Adrenal gland (tissue), 12 donors: ENCODE data around the gene EFS. TPM values are rescaled to one million over a fixed set of nuclear protein-coding genes. Genes with fewer than 3 reads are reported as not detected.
"Not testable (repeated sequence)": the region's sequence is repeated elsewhere in the genome, so short reads cannot be mapped to it uniquely, and the experiment has no call there.

ENCODE experiments used
- DNase-seq, 7 donors: peaks; one replicate each; pipeline ENCODE4 v3.0.0-alpha.2; 2019 to 2020
- H3K27ac ChIP-seq, 5 donors: fragments of 200-600 bp; sonication (generic) in 4 of 5; 1 replicate in 3 of 5; 2 replicates in 2 of 5; pipeline versions ENCODE4 v1.5.1 to v1.8.0; 2016 to 2020; ENCODE audit warnings: mild to moderate bottlenecking in 1 of 5
- H3K27me3 ChIP-seq: fragments of 200-600 bp; 2 replicates; pipeline ENCODE4 v1.8.0; 2021
- H3K36me3 ChIP-seq, 2 donors: fragments of 200-600 bp; replicated peaks in 1 of 2; 1 replicate in 1 of 2; 2 replicates in 1 of 2; pipeline versions ENCODE4 v1.5.1 to v1.8.0; 2018 to 2022
- H3K4me1 ChIP-seq, 2 donors: fragments of 200-600 bp; replicated peaks in 1 of 2; 1 replicate in 1 of 2; 2 replicates in 1 of 2; pipeline versions ENCODE4 v1.5.1 to v1.8.0; 2018 to 2021
- H3K4me3 ChIP-seq, 4 donors: fragments of 200-600 bp; sonication (generic) in 3 of 4; one replicate each; pipeline ENCODE4 v1.5.1; 2016 to 2018
- H3K9me3 ChIP-seq, 3 donors: fragments of 200-600 bp; sonication (generic) in 1 of 3; replicated peaks in 1 of 3; 1 replicate in 2 of 3; 2 replicates in 1 of 3; pipeline versions ENCODE4 v1.5.1 to v1.8.0; 2016 to 2021
- CTCF ChIP-seq, 6 experiments: fragments of 450-650 bp in 4 of 6; fragments of 200-600 bp in 2 of 6; sonication (generic) in 1 of 6; IDR thresholded peaks; 1 replicate in 5 of 6; 2 replicates in 1 of 6; pipeline versions ENCODE4 v1.5.1 to v1.8.0; 2016 to 2021; ENCODE audit warnings: antibody characterized with exemption in 6 of 6, mild to moderate bottlenecking in 2 of 6, moderate library complexity in 1 of 6
- POLR2A ChIP-seq, 2 donors: fragments of 450-650 bp; IDR thresholded peaks; one replicate each; pipeline ENCODE4 v1.6.1; 2017; ENCODE audit warnings: antibody characterized with exemption in 2 of 2, mild to moderate bottlenecking in 2 of 2, moderate library complexity in 1 of 2
- WGBS, 4 donors: extraction: QIAGEN DNeasy Blood & Tissue Kit in 2 of 4; methylation state at CpG; one replicate each; pipeline versions ENCODE4 v1.1.5 to v1.1.7; 2013 to 2017; 5-methylcytosine and 5-hydroxymethylcytosine counted together
- intact Hi-C, 2 donors: fragments of 100-400 bp; cut with DNase I; formaldehyde crosslinking; loops; one replicate each; pipeline versions ENCODE4 v1.14.1 to v1.15.0; 2022 to 2023
- polyA plus RNA-seq, 3 donors: library from polyadenylated mRNA; stranded (reverse); fragments of 200-250 nt in 2 of 3; fragments of 350-450 nt in 1 of 3; fragmentation: Illumina TruSeq in 1 of 3; extraction: RNeasy Lipid Tissue Mini Kit (QIAGEN cat#74804) in 1 of 3; gene quantifications; one replicate each; pipeline ENCODE4 v1.2.3, GENCODE V29; 2013 to 2014
- total RNA-seq, 9 donors: library from RNA; depleted of rRNA in 4 of 9; stranded (reverse); fragments of >200 nt in 4 of 9; fragments of 120-200 nt in 1 of 9; fragmentation: NEBNext Ultra II Directional in 1 of 9; extraction: Animal tissue kit (Norgen Biotek cat#: 25700) in 1 of 9; gene quantifications; one replicate each; pipeline versions ENCODE4 v1.1.0 to v1.2.4, GENCODE V29; 2013 to 2023
- donor health status: healthy with polysubstance abuse.
- donor health status: Bipolar disorder and iron deficiency.
- donor health status: DM: yes; HTN: yes; CAD: no.
- donor health status: DM: no; HTN: no; CAD: no.
- donor health status: DM: no; HTN: no; CAD: no.
- donor health status: DM: yes; HTN: yes; CAD: no.

EFS gene
- total and polyA plus RNA-seq, 12 donors = 2.1 to 49.4 (median 4.1) TPM

GRCh38 chr14:23335623-23336022 lies 29.3 kb downstream of the EFS start:
- no peaks in the 10 kb centered on the region for H3K4me1 ChIP-seq
- intact Hi-C loops = loop anchor here in 1 of 2 donors (10.0 kb wide), 1 partner anchor 229 kb away; the partner anchor contains the start of gene AP1G2
- DNase-seq = peak in 1 of 7 donors; percentile 18
- H3K27ac ChIP-seq = no peak overlapping the region
- no peaks in the 10 kb centered on the region for H3K9me3 ChIP-seq
- no peaks in the 10 kb centered on the region for H3K36me3 ChIP-seq
- H3K4me3 ChIP-seq = no peak overlapping the region
- 82 to 90% (median 87%) methylated on average over 5 of the region's 5 CpGs for WGBS, 4 donors
- TF ChIP-seq CTCF (IDR thresholded peaks at IDR 0.05) (no peak), POLR2A (IDR thresholded peaks at IDR 0.05) (no peak)
- H3K27me3 ChIP-seq = no peaks in the 10 kb centered on the region

GRCh38 chr14:23327947-23328744 lies 36.8 kb downstream of the EFS start:
- Histone ChIP-seq H3K4me3 (no peak overlapping the region), H3K27ac (no peak overlapping the region), H3K4me1 (peaks cover 2 to 10% of the 10 kb centered on the region in 2 donors), H3K27me3 (no peaks in the 10 kb centered on the region), H3K9me3 (no peaks in the 10 kb centered on the region), H3K36me3 (peaks cover 0 to 24% of the 10 kb centered on the region in 2 donors)
- intact Hi-C loops = loop anchor here in 1 of 2 donors (2.0 to 10.0 kb wide), 3 partner anchors 51 to 237 kb away; partner anchors contain the start of gene AP1G2
- peak; percentile 68 to 89 (median 78) for DNase-seq
- WGBS, 4 donors = 31 to 40% (median 36%) methylated on average over 4 of the region's 4 CpGs
- TF ChIP-seq POLR2A (IDR thresholded peaks at IDR 0.05) (no peak), CTCF (IDR thresholded peaks at IDR 0.05) (peak; percentile 79 to 91 (median 86))

- no peak for TF ChIP-seq CTCF (IDR thresholded peaks at IDR 0.05)
- TF ChIP-seq POLR2A (IDR thresholded peaks at IDR 0.05) = no peak
- H3K27me3 ChIP-seq = no peaks in the 10 kb centered on the region
- DNase-seq = no peak
- peaks cover 11 to 21% of the 10 kb centered on the region in 2 donors for H3K4me1 ChIP-seq
- no peak overlapping the region for H3K27ac ChIP-seq
- intact Hi-C loops = loop anchor here in 1 of 2 donors (10.0 kb wide), 2 partner anchors 62 to 238 kb away; partner anchors contain the start of gene AP1G2
- no peak overlapping the region for H3K4me3 ChIP-seq
- WGBS, 4 donors = 70 to 78% (median 72%) methylated on average over 13 of the region's 13 CpGs
- no peaks in the 10 kb centered on the region for H3K9me3 ChIP-seq
- peaks cover 0 to 27% of the 10 kb centered on the region in 2 donors for H3K36me3 ChIP-seq
Measured at GRCh38 chr14:23326491-23327332, 38.3 kb downstream of the EFS start.

GRCh38 chr14:23325746-23326145 lies 39.2 kb downstream of the EFS start:
- WGBS, 4 donors = 91 to 94% (median 93%) methylated on average over 5 of the region's 5 CpGs
- not testable (repeated sequence) for H3K4me3 ChIP-seq, H3K9me3 ChIP-seq, H3K27ac ChIP-seq, DNase-seq, H3K27me3 ChIP-seq
- peaks cover 11 to 21% of the 10 kb centered on the region in 2 donors for H3K4me1 ChIP-seq
- intact Hi-C loops = loop anchor here in 1 of 2 donors (10.0 kb wide), 2 partner anchors 61 to 239 kb away; partner anchors contain the start of gene AP1G2
- peaks cover 0 to 27% of the 10 kb centered on the region in 2 donors for H3K36me3 ChIP-seq
